ENCODE measurements around the gene SEC14L1. TPM values are rescaled to one million over a fixed set of nuclear protein-coding genes. Genes with fewer than 3 reads are reported as not detected.

The SEC14L1 gene
- total RNA-seq, 1 donor from 2014 or later, result 93.2 TPM

DNA sequence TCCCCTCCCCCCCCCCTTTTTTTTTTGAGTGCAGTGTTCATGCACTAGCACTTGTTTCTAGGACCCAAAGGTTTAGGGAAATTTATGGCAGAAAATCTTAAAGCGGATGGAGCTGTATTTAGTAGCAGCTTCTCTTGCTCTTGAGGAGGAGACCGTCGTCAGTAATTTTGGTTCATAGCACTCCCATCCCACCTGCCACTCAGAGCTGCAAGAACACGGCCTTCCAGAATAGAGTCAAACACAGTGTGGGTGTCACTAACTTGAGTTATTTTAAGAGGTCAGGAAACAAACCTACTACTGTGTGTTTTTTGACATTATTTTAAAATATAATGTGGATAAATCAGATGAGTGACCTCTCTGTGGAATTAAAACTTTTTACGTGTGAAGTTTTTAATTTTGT, 37.3 kb downstream of the SEC14L1 start:
- Histone ChIP-seq H3K4me1 (ENCODE audit: insufficient read depth, low read length) (peaks cover 8% of the 10 kb centered on the region), H3K27ac (ENCODE audit: low read depth, low read length) (no peak overlapping the region), H3K9me3 (ENCODE audit: insufficient read depth, low read depth, low read length) (peaks cover 13% of the 10 kb centered on the region), H3K79me2 (ENCODE audit: insufficient read depth, low read length) (peaks cover 97% of the 10 kb centered on the region), H3K27me3 (ENCODE audit: insufficient read depth, low read length) (no peaks in the 10 kb centered on the region), H3K4me2 (ENCODE audit: low read length) (no peak overlapping the region), H3K4me3 (ENCODE audit: insufficient read depth, low read depth, low read length) (no peak overlapping the region), H3K36me3 (ENCODE audit: insufficient read depth, low read length) (peaks cover 6% of the 10 kb centered on the region), H4K20me1 (ENCODE audit: insufficient read depth, low read length) (peaks cover 80% of the 10 kb centered on the region), H2AFZ (ENCODE audit: low read depth, low read length) (no peak overlapping the region), H3K9ac (ENCODE audit: low read length) (no peak overlapping the region)
- DNase-seq (ENCODE audit: low read depth), result no peak
- Mint-ChIP-seq H3K27ac (ENCODE audit: unreplicated experiment) (no peak overlapping the region), H3K4me1 (ENCODE audit: low read depth, unreplicated experiment) (peaks cover 15% of the 10 kb centered on the region), H3K36me3 (ENCODE audit: low read depth, unreplicated experiment) (peaks cover 38% of the 10 kb centered on the region), H3K9me3 (ENCODE audit: unreplicated experiment) (peaks cover 14% of the 10 kb centered on the region), H3K4me3 (ENCODE audit: unreplicated experiment) (no peak overlapping the region), H3K27me3 (ENCODE audit: low read depth, unreplicated experiment) (no peaks in the 10 kb centered on the region)
- TF ChIP-seq CTCF (IDR thresholded peaks at IDR 0.05; ENCODE audit: insufficient read depth, low read depth, low read length) (no peak), EZH2 (IDR thresholded peaks at IDR 0.05; ENCODE audit: insufficient read depth, low read length) (no peak)
- FAIRE-seq, result no peak

GRCh38 chr17:77178563-77178962, 37.8 kb downstream of the SEC14L1 start:
- Histone ChIP-seq H3K4me2 (ENCODE audit: low read length) (no peak overlapping the region), H3K27me3 (ENCODE audit: insufficient read depth, low read length) (no peaks in the 10 kb centered on the region), H4K20me1 (ENCODE audit: insufficient read depth, low read length) (peaks cover 80% of the 10 kb centered on the region), H3K4me3 (ENCODE audit: insufficient read depth, low read depth, low read length) (no peak overlapping the region), H3K27ac (ENCODE audit: low read depth, low read length) (no peak overlapping the region), H2AFZ (ENCODE audit: low read depth, low read length) (no peak overlapping the region), H3K4me1 (ENCODE audit: insufficient read depth, low read length) (peaks cover 8% of the 10 kb centered on the region), H3K36me3 (ENCODE audit: insufficient read depth, low read length) (peaks cover 6% of the 10 kb centered on the region), H3K9ac (ENCODE audit: low read length) (no peak overlapping the region), H3K79me2 (ENCODE audit: insufficient read depth, low read length) (peaks cover 97% of the 10 kb centered on the region), H3K9me3 (ENCODE audit: insufficient read depth, low read depth, low read length) (peaks cover 13% of the 10 kb centered on the region)
- Mint-ChIP-seq H3K4me3 (ENCODE audit: unreplicated experiment) (no peak overlapping the region), H3K36me3 (ENCODE audit: low read depth, unreplicated experiment) (peaks cover 35% of the 10 kb centered on the region), H3K27me3 (ENCODE audit: low read depth, unreplicated experiment) (no peaks in the 10 kb centered on the region), H3K9me3 (ENCODE audit: unreplicated experiment) (peaks cover 13% of the 10 kb centered on the region), H3K4me1 (ENCODE audit: low read depth, unreplicated experiment) (peaks cover 16% of the 10 kb centered on the region), H3K27ac (ENCODE audit: unreplicated experiment) (no peak overlapping the region)
- FAIRE-seq (no peak), DNase-seq (ENCODE audit: low read depth) (no peak)
- TF ChIP-seq EZH2 (IDR thresholded peaks at IDR 0.05; ENCODE audit: insufficient read depth, low read length) (no peak), CTCF (IDR thresholded peaks at IDR 0.05; ENCODE audit: insufficient read depth, low read depth, low read length) (no peak)

DNA sequence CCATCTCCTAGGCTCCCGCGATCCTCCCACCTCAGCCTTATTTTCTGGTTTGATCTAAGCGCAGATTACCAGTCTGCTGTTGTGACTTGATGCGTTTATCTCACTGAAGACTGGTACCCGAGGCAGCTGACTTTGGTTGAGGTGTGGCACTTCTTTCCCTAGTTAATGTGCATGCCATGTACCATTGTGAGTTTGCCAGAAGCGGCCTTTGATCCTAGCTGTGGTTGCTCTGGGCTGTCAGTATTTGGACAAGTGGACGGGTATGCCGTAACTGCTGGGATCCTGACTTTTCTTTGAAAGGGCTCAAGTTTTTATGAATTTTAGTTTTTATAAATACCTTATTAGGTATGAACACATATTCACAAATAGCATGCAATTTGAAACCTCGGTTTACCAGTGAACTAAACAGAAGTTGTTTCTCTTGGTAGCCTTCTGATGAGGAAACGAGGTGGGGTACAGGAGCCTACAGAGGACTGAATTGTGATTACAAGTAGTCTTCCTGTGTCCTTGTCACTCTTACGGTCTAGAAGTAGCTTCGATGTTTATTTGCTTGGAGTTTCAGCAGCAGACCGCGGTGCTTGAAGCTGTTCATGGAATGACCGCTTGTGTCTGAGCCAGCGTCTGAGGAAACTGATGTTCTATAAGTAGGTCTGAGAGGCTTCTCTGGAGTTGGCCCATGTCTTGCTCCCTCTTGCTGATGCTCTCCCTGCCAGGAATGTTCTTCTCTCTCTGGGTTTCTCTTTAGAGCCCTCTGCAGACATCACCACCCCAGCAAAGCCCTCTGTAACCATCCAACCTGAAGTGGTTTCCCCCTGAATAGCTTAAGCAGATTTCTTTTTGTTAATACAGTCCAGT, 40.0 kb downstream of the SEC14L1 start:
- Mint-ChIP-seq H3K9me3 (ENCODE audit: unreplicated experiment) (no peaks in the 10 kb centered on the region), H3K27ac (ENCODE audit: unreplicated experiment) (no peak overlapping the region), H3K36me3 (ENCODE audit: low read depth, unreplicated experiment) (peaks cover 16% of the 10 kb centered on the region), H3K4me3 (ENCODE audit: unreplicated experiment) (no peak overlapping the region), H3K4me1 (ENCODE audit: low read depth, unreplicated experiment) (peaks cover 14% of the 10 kb centered on the region), H3K27me3 (ENCODE audit: low read depth, unreplicated experiment) (no peaks in the 10 kb centered on the region)
- Histone ChIP-seq H3K27ac (ENCODE audit: low read depth, low read length) (no peak overlapping the region), H3K9ac (ENCODE audit: low read length) (no peak overlapping the region), H3K4me2 (ENCODE audit: low read length) (no peak overlapping the region), H3K79me2 (ENCODE audit: insufficient read depth, low read length) (peaks cover 97% of the 10 kb centered on the region), H3K4me3 (ENCODE audit: insufficient read depth, low read depth, low read length) (no peak overlapping the region), H3K4me1 (ENCODE audit: insufficient read depth, low read length) (peaks cover 22% of the 10 kb centered on the region), H3K27me3 (ENCODE audit: insufficient read depth, low read length) (no peaks in the 10 kb centered on the region), H2AFZ (ENCODE audit: low read depth, low read length) (no peak overlapping the region), H4K20me1 (ENCODE audit: insufficient read depth, low read length) (peaks cover 87% of the 10 kb centered on the region), H3K36me3 (ENCODE audit: insufficient read depth, low read length) (no peaks in the 10 kb centered on the region), H3K9me3 (ENCODE audit: insufficient read depth, low read depth, low read length) (no peaks in the 10 kb centered on the region)
- DNase-seq (ENCODE audit: low read depth) (no peak), FAIRE-seq (no peak)
- TF ChIP-seq CTCF (IDR thresholded peaks at IDR 0.05; ENCODE audit: insufficient read depth, low read depth, low read length), result no peak
- TF ChIP-seq EZH2 (IDR thresholded peaks at IDR 0.05; ENCODE audit: insufficient read depth, low read length), result no peak
